Muscle layer of duodenum (tissue), 2 donors: Measurements from ENCODE around the gene UBE2L3.
"Not testable (repeated sequence)": the region's sequence is repeated elsewhere in the genome, so short reads cannot be mapped to it uniquely, and the experiment has no call there.

Experiments
- H3K27ac ChIP-seq: one replicate; pipeline ENCODE4 v1.7.0; 2013; ENCODE audit warnings: mild to moderate bottlenecking, low read length
- H3K27me3 ChIP-seq: one replicate; pipeline ENCODE4 v1.7.0; 2013; ENCODE audit warnings: low read depth, mild to moderate bottlenecking, control low read depth, low read length
- H3K36me3 ChIP-seq, 2 donors: one replicate each; pipeline ENCODE4 v1.7.0; 2013; ENCODE audit warnings: low read length in 2 of 2, control low read depth in 1 of 2, mild to moderate bottlenecking in 1 of 2; ENCODE audit not compliant: insufficient read depth in 2 of 2, control insufficient read depth in 1 of 2
- H3K4me1 ChIP-seq, 2 donors: one replicate each; pipeline ENCODE4 v1.7.0; 2013; ENCODE audit warnings: low read length in 2 of 2, mild to moderate bottlenecking in 2 of 2, control low read depth in 1 of 2, moderate library complexity in 1 of 2; ENCODE audit not compliant: insufficient read depth in 2 of 2, control insufficient read depth in 1 of 2
- H3K4me3 ChIP-seq, 2 donors: one replicate each; pipeline ENCODE4 v1.7.0; 2013; ENCODE audit warnings: low read length in 2 of 2, low read depth in 1 of 2, mild to moderate bottlenecking in 1 of 2
- H3K9me3 ChIP-seq, 2 donors: one replicate each; pipeline ENCODE4 v1.7.0; 2013; ENCODE audit warnings: low read length in 2 of 2, control low read depth in 1 of 2, mild to moderate bottlenecking in 1 of 2; ENCODE audit not compliant: control insufficient read depth in 1 of 2
- donor health status: healthy.

UBE2L3 gene

DNA sequence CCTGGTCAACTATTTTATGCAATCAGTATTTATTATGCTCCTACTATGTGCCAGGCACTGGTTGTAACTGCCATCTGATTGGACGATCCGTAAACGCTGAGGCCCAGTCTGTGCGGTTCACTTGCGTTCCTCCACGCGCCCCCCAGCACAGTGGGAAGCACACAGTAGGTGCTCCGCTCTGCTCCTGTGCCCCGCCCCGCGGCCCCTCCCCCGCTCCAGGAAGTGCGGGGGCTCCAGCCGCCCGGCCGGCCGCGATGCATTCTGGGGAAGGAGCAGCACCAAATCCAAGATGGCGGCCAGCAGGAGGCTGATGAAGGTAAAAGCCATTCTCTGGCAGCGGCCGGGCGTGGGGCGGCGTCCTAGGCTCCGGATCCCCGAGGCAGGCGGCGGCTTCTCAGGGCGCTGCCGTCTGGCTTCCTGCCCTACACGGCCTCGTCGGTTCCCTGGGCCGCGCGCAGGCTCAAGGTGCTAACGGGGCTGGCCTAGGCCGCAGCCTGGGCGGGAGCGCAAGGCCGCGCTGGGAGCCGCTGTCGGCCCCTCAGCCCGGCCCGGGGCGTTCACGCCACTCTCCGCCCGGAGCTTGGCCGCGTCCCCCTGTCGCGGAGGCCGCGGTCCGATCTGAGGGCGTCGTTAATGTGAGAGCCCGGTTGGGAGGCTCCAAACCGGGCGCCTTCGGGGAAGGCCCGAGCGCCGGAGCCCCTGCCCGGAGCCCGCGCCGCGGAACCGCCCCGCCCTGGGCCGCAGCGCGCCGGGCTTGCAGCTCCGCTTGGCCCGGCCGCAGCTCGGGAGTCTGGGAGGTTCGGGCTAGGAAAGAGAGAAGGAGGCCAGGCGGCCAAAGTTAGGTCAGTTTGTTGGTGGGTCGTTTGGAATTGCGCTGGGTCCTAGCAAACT, at the start of gene UBE2L3:
Gene UBE2L3, plus strand, starts transcription at position 259 of the 891 bp plus-strand sequence. Its CDS starts 31 bp downstream, at position 290.
- Histone ChIP-seq H3K9me3 (no peaks in the 10 kb centered on the region), H3K27ac (peak within 1 kb of the TSS; percentile 94), H3K4me1 (peaks cover 9 to 40% of the 10 kb centered on the region in 2 donors), H3K36me3 (peaks cover 0 to 5% of the 10 kb centered on the region in 2 donors), H3K4me3 (peak within 1 kb of the TSS; percentile 88 to 92), H3K27me3 (no peaks in the 10 kb centered on the region)

DNA sequence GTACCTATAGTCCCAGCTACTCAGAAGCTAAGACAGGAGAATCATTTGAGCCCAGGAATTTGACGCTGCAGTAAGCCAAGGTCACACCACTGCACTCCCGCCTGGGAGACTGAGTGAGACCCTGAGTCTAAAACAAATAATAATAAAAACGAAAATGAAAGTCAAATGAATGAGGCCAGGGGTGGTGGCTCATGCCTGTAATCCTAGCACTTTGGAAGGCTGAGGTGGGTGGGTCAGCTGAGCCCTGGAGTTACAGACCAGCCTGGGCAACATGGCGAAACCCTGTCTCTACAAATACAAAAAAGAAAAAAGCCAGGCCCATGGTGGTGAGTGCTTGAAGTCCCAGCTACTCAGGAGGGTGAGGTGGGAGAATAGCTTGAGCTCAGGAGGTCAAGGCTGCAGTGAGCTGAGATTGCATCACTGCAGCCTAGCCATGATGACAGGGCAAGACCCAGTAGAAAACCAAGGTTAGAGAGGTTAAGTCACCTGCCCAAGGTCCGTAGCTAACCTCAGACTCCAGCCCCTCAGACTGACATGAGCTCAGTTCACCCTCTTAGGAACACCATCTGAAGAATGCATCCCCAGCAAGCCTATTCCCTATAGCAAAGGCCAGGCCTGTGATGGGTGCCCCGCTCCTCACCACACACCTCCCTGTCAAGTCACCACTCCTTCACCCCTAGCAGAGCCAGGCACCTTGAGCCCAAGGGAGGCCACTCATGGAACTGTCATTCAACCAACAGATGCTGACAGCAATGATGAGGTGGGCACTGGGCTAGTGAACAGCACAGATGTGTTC, 40.6 kb upstream of the UBE2L3 start:
- H3K27me3 ChIP-seq, H3K4me3 ChIP-seq, H3K4me1 ChIP-seq, H3K9me3 ChIP-seq, H3K36me3 ChIP-seq, H3K27ac ChIP-seq: not testable (repeated sequence)

DNA sequence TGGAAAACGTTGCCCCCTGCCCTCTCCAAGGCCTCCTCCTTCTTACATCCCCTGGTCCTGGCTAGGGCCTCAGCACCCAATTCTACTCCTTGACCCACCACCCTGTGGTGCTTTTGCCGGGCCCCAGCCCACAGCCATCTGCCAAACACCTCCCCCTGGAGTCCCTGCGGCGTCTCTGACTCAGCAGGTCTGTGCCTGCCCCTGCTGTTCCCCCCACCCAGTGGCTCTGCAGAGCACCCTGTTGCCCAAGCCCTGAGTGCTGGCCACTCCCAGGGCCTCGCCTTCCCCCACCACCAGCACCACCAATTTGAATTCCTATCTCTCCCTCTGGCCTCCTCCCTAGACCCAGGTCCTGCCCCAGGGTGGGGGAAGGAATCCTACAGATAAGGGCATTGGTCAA, 36.0 kb upstream of the UBE2L3 start:
- not testable (repeated sequence) for H3K27ac ChIP-seq, H3K4me3 ChIP-seq, H3K27me3 ChIP-seq, H3K4me1 ChIP-seq, H3K9me3 ChIP-seq, H3K36me3 ChIP-seq

DNA sequence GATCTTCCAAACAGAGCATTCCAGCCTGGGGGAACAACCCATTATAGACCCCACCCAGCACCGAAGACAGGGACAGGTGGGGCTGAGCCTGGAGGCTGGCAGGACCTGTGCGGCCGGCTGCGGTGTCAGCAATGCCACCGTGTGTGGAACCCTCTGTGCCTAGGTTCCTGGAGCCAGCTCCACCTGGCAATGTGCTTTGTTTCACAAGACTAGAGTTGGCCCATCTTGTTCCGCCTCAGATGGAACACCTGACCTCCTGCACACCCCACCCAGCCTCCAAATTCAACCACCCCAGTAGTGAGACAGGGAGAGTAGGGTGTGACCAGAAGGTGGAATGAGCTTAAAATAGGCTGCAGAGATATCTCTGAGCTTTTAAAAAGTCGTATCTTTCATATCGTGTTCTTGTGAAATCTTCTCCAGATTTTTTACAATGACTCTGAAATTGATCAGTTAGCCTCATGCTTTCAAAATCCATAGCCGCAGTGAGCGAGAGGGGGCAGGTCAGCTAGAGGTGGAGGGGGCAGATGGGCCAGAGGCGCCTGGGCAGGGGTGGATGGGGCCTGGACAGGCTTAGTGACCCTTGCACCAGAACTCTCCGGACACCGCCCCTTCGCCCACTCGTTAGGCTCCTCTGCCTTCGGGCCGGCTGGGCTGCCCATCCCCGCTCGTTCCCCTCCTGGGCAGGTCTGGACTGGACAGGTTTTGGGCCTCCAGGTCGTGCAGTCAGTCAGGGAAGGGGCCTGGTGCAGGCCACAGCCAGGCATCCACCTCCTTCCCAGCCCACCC, 34.5 kb upstream of the UBE2L3 start:
- not testable (repeated sequence) for H3K9me3 ChIP-seq, H3K27me3 ChIP-seq, H3K4me1 ChIP-seq, H3K27ac ChIP-seq, H3K4me3 ChIP-seq, H3K36me3 ChIP-seq

DNA sequence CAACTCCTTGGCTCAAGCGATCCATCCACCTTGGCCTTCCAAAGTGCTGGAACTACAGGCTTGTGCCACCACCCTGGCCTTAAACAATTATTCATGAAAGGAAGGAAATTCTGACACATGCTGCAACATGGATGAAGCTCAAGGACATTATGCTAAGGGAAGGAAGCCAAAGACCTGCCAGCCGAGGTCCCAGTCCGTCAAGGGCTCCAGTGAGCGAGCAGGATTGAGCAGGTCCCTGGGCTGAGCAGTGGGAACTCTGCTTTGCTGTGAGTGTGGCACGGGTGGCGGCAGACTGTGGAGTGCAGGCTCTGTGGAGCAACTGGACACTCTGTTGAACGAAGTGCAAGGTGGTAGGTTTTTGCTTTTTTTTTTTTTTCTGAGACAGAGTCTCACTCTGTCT, 27.7 kb upstream of the UBE2L3 start:
- not testable (repeated sequence) for H3K4me1 ChIP-seq, H3K4me3 ChIP-seq, H3K27me3 ChIP-seq, H3K36me3 ChIP-seq, H3K9me3 ChIP-seq, H3K27ac ChIP-seq

DNA sequence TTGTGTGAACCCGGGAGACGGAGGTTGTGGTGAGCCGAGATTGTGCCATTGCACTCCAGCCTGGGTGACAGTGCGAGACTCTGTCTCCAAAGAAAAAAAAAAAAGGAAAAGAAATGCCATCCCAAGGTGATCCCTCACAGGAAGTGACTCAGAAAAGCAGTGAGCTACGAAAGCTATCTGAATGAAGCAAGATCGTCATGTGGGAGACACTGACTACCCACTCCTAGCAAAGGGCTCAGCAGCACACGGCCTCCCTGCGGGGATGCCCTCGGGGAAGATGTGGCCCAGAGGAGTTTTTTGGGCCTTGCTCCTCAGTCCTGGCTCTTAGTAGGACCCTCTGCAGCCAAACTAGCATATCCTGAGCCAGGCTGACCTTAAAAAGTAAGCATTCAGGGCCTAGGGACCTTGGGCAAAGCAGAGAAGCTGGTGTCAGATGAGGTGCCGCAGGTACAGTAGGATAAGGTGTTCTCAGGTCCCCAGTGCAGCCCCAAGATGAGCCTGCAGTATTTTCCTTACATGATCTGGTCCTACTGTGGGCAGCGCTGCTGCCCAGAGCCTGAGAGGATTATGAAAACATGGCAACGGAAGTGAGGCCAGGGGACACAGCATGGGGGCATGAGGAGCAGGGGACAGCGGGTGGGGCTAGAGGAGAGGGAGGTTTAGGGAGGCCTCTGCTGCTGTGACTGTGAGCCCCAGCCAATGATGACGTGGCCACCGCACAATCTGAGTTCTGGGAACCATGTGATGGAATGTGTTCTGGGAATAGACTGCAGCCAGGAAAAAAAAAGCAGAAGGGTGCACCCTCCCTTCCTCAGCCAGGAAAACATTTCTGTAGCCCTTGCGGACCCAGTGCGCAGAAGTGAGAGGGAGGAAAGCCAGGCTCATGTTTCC, 22.8 kb upstream of the UBE2L3 start:
- H3K4me3 ChIP-seq, H3K4me1 ChIP-seq, H3K36me3 ChIP-seq, H3K27ac ChIP-seq, H3K27me3 ChIP-seq, H3K9me3 ChIP-seq: not testable (repeated sequence)

DNA sequence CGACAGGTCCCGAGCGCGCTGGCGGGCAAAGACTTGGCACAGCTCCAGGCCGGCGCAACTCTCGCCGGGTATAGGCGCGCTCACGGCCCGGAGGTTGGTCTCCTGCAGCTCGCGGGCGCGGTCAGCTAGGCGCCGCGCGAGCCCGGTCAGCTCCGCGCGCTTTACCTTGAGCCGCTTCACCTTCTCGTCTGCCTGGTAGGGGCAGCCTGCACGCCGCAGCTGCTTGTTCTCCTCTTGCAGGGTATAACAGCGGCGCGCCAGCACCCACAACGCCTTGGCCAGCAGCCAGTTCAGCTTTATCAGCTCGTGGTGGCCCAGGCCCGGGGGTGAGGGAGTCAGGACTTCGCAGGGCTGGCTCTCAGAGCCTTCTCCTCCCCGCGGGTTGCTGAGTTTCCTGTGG, 18.0 kb upstream of the UBE2L3 start:
- not testable (repeated sequence) for H3K27me3 ChIP-seq, H3K27ac ChIP-seq, H3K4me1 ChIP-seq, H3K36me3 ChIP-seq, H3K9me3 ChIP-seq, H3K4me3 ChIP-seq

DNA sequence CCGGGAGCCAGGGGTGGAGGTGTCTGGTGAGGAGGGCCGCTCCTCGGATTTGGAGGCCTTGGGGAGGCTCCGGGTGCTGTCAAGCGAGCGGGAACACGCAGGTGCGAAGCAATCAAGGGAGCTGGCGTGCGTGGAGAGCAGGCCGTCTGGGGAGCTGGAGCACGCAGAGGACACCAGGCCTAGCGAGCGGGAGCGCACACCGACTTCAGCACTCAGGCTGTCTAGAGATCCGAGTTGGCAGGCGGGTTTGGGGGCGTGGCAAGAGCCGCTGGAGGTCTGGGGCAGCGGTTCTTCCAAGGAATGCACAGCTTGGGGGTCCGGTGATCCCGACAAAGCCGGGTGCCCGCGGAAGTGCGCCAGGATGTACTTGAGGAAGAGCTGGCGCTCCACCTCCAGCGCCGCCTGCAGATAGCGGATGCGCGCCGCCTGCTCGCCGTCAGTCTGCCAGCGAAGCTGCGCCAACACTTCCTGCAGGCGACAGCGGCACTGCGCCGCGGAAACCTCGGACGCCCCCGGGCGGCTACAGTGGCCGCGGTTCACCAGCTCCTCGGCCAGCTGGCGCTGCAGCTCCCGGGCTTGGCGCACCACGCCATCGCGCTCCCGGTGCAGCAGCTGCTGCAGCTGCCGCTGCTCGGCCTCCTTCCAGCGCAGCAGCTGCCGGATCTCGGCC, 17.4 kb upstream of the UBE2L3 start:
- not testable (repeated sequence) for H3K4me3 ChIP-seq, H3K27me3 ChIP-seq, H3K27ac ChIP-seq, H3K36me3 ChIP-seq, H3K9me3 ChIP-seq, H3K4me1 ChIP-seq

DNA sequence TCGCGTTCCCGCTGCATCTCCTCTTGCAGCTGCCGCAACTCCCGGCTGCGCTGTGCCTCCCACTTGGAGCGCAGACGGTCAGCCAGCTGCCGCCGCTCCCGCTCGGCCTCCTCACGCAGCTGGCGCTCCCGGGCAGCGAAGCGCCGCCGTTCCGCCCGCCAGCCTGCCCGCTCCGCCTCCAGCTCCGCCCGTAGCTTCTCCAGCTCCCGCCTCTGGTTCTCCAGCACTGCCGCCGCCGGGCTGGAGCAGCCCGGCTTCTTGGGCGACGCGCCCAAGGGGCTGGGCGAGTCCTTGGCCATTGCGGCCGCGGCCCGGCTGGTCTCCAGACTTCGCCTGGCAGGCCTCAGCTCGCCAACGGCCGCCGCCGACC, 16.9 kb upstream of the UBE2L3 start:
- H3K9me3 ChIP-seq, H3K36me3 ChIP-seq, H3K4me1 ChIP-seq, H3K27me3 ChIP-seq, H3K27ac ChIP-seq, H3K4me3 ChIP-seq: not testable (repeated sequence)

DNA sequence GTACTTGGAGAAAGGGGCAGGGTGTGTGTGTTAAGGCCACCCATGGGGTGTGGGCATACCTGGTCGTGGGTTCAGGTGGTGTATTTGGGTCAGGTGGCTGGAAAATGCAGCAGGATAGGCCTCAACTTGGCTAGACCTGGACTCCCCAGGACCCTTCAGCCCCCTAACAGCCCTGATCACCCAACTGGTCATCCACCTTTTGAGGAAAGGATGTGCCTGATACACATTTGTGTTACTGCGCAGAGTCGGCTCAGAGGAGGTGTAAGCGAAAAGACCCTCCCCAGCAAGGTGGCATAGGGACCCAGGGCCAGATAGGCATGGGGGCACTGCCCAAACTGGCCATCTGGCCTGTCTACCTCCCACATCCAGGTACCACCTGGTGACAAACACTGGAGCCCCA, 16.2 kb upstream of the UBE2L3 start, which contains the start of gene RIMBP3C:
Gene RIMBP3C, minus strand, starts transcription at position 101 of the 400 bp plus-strand sequence. CDS start 485 bp downstream, outside the sequence.
- not testable (repeated sequence) for H3K27ac ChIP-seq, H3K36me3 ChIP-seq, H3K27me3 ChIP-seq, H3K4me1 ChIP-seq, H3K4me3 ChIP-seq, H3K9me3 ChIP-seq
